SK-N-SH (cell line): ENCODE results near the gene GLYR1.

ENCODE experiments used
- CHD2 ChIP-seq: fragments of 150-350 bp; IDR thresholded peaks from 2 replicates; pipeline ENCODE4 v1.6.1; 2018; ENCODE audit warnings: low read length; ENCODE audit not compliant: partially characterized antibody
- CTCF ChIP-seq: fragments of 200-600 bp; sonication (generic); IDR thresholded peaks from 2 replicates; pipeline ENCODE4 v1.6.1; 2017; ENCODE audit warnings: antibody characterized with exemption, mild to moderate bottlenecking, moderate library complexity
- JUND ChIP-seq: IDR thresholded peaks from 2 replicates; pipeline ENCODE4 v1.4.0; 2012
- RFX5 ChIP-seq: IDR thresholded peaks from 2 replicates; pipeline ENCODE4 v1.6.1; 2012; ENCODE audit warnings: mild to moderate bottlenecking, improper control_type of control experiment, low read length
- TEAD4 ChIP-seq: IDR thresholded peaks from 2 replicates; pipeline ENCODE4 v1.4.0; 2012; ENCODE audit warnings: mild to moderate bottlenecking, borderline replicate concordance; ENCODE audit not compliant: insufficient read depth
- USF2 ChIP-seq: fragments of 150-350 bp; IDR thresholded peaks from 2 replicates; pipeline ENCODE4 v1.6.1; 2017; ENCODE audit warnings: antibody characterized with exemption, low read length, low read depth, borderline replicate concordance
- ZBTB33 ChIP-seq: IDR thresholded peaks from 2 replicates; pipeline ENCODE4 v1.4.0; 2012; ENCODE audit warnings: low read depth, borderline replicate concordance
- TF ChIP-seq, protein P1 (sequence below): IDR thresholded peaks from 2 replicates; pipeline ENCODE4 v1.6.1; 2012; ENCODE audit warnings: mild to moderate bottlenecking, low read depth, low read length, moderate library complexity

GRCh38 chr16:4828567-4829321 lies 18.3 kb downstream of the GLYR1 start:
- TF ChIP-seq RFX5 (no peak), ZBTB33 (no peak), JUND (no peak), TEAD4 (no peak), USF2 (no peak), CTCF (no peak), CHD2 (no peak)
- TF ChIP-seq, protein P1, sequence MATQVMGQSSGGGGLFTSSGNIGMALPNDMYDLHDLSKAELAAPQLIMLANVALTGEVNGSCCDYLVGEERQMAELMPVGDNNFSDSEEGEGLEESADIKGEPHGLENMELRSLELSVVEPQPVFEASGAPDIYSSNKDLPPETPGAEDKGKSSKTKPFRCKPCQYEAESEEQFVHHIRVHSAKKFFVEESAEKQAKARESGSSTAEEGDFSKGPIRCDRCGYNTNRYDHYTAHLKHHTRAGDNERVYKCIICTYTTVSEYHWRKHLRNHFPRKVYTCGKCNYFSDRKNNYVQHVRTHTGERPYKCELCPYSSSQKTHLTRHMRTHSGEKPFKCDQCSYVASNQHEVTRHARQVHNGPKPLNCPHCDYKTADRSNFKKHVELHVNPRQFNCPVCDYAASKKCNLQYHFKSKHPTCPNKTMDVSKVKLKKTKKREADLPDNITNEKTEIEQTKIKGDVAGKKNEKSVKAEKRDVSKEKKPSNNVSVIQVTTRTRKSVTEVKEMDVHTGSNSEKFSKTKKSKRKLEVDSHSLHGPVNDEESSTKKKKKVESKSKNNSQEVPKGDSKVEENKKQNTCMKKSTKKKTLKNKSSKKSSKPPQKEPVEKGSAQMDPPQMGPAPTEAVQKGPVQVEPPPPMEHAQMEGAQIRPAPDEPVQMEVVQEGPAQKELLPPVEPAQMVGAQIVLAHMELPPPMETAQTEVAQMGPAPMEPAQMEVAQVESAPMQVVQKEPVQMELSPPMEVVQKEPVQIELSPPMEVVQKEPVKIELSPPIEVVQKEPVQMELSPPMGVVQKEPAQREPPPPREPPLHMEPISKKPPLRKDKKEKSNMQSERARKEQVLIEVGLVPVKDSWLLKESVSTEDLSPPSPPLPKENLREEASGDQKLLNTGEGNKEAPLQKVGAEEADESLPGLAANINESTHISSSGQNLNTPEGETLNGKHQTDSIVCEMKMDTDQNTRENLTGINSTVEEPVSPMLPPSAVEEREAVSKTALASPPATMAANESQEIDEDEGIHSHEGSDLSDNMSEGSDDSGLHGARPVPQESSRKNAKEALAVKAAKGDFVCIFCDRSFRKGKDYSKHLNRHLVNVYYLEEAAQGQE, result no peak
